Activated T-cell treated with anti-CD3 and anti-CD28 coated beads, Interleukin-2, amount 50 U/mL, for 24 hours (primary cell): ENCODE results near the gene RMND1.
"Not testable (repeated sequence)": the region's sequence is repeated elsewhere in the genome, so short reads cannot be mapped to it uniquely, and the experiment has no call there.

Experiments
- DNase-seq: peaks from one replicate; pipeline ENCODE4 v3.0.0-alpha.2; 2020
- H3K27ac Mint-ChIP-seq: 2 replicates; pipeline ENCODE4 v1.8.0; 2020; ENCODE audit warnings: mild to moderate bottlenecking, mixed read lengths
- H3K27me3 Mint-ChIP-seq: 2 replicates; pipeline ENCODE4 v1.8.0; 2020; ENCODE audit warnings: mixed read lengths
- H3K36me3 Mint-ChIP-seq: 2 replicates; pipeline ENCODE4 v1.8.0; 2020; ENCODE audit warnings: low read depth, mixed read lengths
- H3K4me1 Mint-ChIP-seq: 2 replicates; pipeline ENCODE4 v1.8.0; 2020; ENCODE audit warnings: low read depth, mixed read lengths
- H3K4me3 Mint-ChIP-seq: 2 replicates; pipeline ENCODE4 v1.8.0; 2020; ENCODE audit warnings: mild to moderate bottlenecking, moderate library complexity, mixed read lengths
- H3K9me3 Mint-ChIP-seq: 2 replicates; pipeline ENCODE4 v1.8.0; 2020; ENCODE audit warnings: mixed read lengths

RMND1 gene

DNA sequence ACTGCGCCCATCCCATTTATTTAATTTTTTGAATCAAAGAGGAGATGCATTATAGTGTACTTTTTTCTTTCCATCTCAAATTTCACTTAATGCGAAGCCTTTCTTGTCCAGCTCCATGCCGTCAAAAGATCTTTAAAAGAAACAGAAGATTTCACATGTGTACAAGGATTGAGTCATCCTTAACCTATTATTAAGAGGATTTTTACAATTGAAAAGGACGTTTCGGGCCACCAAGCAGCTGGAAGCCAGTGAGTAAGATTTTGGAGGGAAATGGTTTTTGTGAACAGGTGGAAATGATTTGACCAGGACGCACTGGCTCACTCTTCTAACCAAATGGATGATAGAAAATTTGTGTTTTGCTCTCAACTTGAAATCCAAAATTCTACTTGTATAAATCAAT, 26.7 kb upstream of the RMND1 start:
- no peak for DNase-seq
- H3K9me3 Mint-ChIP-seq = no peaks in the 10 kb centered on the region
- no peaks in the 10 kb centered on the region for H3K27me3 Mint-ChIP-seq
- peaks cover 24% of the 10 kb centered on the region for H3K4me1 Mint-ChIP-seq
- no peak overlapping the region for H3K4me3 Mint-ChIP-seq
- H3K36me3 Mint-ChIP-seq = no peaks in the 10 kb centered on the region
- no peak overlapping the region for H3K27ac Mint-ChIP-seq

- H3K36me3 Mint-ChIP-seq = no peaks in the 10 kb centered on the region
These were observed 25.8 kb upstream of the RMND1 start for GRCh38 chr6:151477726-151478125.

GRCh38 chr6:151475653-151476523, 24.0 kb upstream of the RMND1 start:
- Mint-ChIP-seq H3K4me1 (peaks cover 7% of the 10 kb centered on the region), H3K27me3 (no peaks in the 10 kb centered on the region), H3K36me3 (no peaks in the 10 kb centered on the region), H3K4me3 (no peak overlapping the region), H3K9me3 (no peaks in the 10 kb centered on the region), H3K27ac (no peak overlapping the region)
- no peak for DNase-seq

More at GRCh38 chr6:151477726-151478125, 25.8 kb upstream of the RMND1 start:
- DNase-seq = no peak
- Mint-ChIP-seq H3K27ac (no peak overlapping the region), H3K27me3 (no peaks in the 10 kb centered on the region), H3K4me1 (peaks cover 22% of the 10 kb centered on the region), H3K9me3 (no peaks in the 10 kb centered on the region), H3K4me3 (no peak overlapping the region)

- H3K27me3 Mint-ChIP-seq = no peaks in the 10 kb centered on the region
- H3K4me1 Mint-ChIP-seq = peaks cover 19% of the 10 kb centered on the region
- no peaks in the 10 kb centered on the region for H3K9me3 Mint-ChIP-seq
- H3K27ac Mint-ChIP-seq = no peak overlapping the region
- H3K36me3 Mint-ChIP-seq = peaks cover 71% of the 10 kb centered on the region
- DNase-seq = no peak
- H3K4me3 Mint-ChIP-seq = no peak overlapping the region
These were observed 12.8 kb upstream of the RMND1 start for GRCh38 chr6:151464702-151465101.

GRCh38 chr6:151461673-151462072, 9.7 kb upstream of the RMND1 start:
- no peak for DNase-seq
- Mint-ChIP-seq H3K27ac (no peak overlapping the region), H3K27me3 (no peaks in the 10 kb centered on the region), H3K36me3 (peaks cover 73% of the 10 kb centered on the region), H3K4me3 (no peak overlapping the region), H3K4me1 (peaks cover 14% of the 10 kb centered on the region), H3K9me3 (no peaks in the 10 kb centered on the region)

- H3K36me3 Mint-ChIP-seq = peaks cover 52% of the 10 kb centered on the region
- not testable (repeated sequence) for DNase-seq
These were observed 3.9 kb upstream of the RMND1 start for GRCh38 chr6:151455751-151456398.

GRCh38 chr6:151452750-151453427, 963 bp upstream of the RMND1 start:
- H3K36me3 Mint-ChIP-seq = peaks cover 37% of the 10 kb centered on the region
- peak overlapping the region; percentile 91 for H3K27ac Mint-ChIP-seq
- H3K9me3 Mint-ChIP-seq = no peaks in the 10 kb centered on the region
- H3K4me3 Mint-ChIP-seq = peak overlapping the region; percentile 91
- DNase-seq = no peak
- H3K4me1 Mint-ChIP-seq = peaks cover 38% of the 10 kb centered on the region
- no peaks in the 10 kb centered on the region for H3K27me3 Mint-ChIP-seq

More at GRCh38 chr6:151455751-151456398, 3.9 kb upstream of the RMND1 start:
- H3K27me3 Mint-ChIP-seq, H3K9me3 Mint-ChIP-seq, H3K27ac Mint-ChIP-seq, H3K4me3 Mint-ChIP-seq: not testable (repeated sequence)
- peaks cover 28% of the 10 kb centered on the region for H3K4me1 Mint-ChIP-seq

GRCh38 chr6:151451417-151451949, 443 bp downstream of the RMND1 start:
- Mint-ChIP-seq H3K4me1 (peaks cover 40% of the 10 kb centered on the region), H3K9me3 (no peaks in the 10 kb centered on the region), H3K4me3 (peak overlapping the region; percentile 91), H3K27me3 (no peaks in the 10 kb centered on the region), H3K27ac (peak overlapping the region; percentile 91), H3K36me3 (peaks cover 34% of the 10 kb centered on the region)
- DNase-seq = no peak

DNA sequence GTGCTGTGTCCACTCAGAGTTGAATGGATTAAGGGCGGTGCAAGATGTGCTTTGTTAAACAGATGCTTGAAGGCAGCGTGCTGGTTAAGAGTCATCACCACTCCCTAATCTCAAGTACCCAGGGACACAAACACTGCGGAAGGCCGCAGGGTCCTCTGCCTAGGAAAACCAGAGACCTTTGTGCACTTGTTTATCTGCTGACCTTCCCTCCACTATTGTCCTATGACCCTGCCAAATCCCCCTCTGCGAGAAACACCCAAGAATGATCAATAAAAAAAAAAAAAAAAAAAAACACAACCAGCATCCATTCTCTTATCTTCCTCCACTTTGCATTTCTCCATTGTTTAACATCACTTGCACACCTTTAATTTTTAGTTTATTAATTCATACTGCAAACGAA, 998 bp downstream of the RMND1 start:
- H3K9me3 Mint-ChIP-seq, DNase-seq, H3K27me3 Mint-ChIP-seq: not testable (repeated sequence)
- H3K36me3 Mint-ChIP-seq = peaks cover 35% of the 10 kb centered on the region
- H3K4me1 Mint-ChIP-seq = peaks cover 40% of the 10 kb centered on the region
- H3K27ac Mint-ChIP-seq = peak overlapping the region; percentile 91
- peak overlapping the region; percentile 91 for H3K4me3 Mint-ChIP-seq

- Mint-ChIP-seq H3K4me1 (peaks cover 32% of the 10 kb centered on the region), H3K27ac (no peak overlapping the region)
These were observed 3.3 kb downstream of the RMND1 start for GRCh38 chr6:151448623-151449022.

DNA sequence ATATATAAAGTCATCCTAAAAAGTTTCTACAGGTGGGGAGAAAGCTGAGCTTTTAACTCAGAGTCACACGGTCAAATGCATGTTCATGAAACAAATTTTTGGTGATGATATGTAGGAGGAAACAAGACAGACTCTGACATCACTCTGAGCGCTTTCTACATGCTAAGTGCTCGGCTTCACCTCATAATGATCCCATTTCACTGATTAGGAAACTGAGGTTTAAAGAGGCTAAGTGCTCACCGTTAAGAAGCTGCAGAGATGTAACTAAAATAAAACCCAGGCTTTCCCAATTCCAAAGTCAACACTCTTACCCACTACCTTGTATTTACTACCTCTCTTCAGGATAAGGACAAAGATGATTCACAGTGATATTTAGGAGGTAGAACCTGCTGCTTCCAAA, 4.7 kb downstream of the RMND1 start:
- no peak for DNase-seq
- Mint-ChIP-seq H3K27ac (no peak overlapping the region), H3K4me3 (no peak overlapping the region), H3K9me3 (no peaks in the 10 kb centered on the region), H3K27me3 (no peaks in the 10 kb centered on the region), H3K4me1 (peaks cover 35% of the 10 kb centered on the region), H3K36me3 (peaks cover 59% of the 10 kb centered on the region)

More at GRCh38 chr6:151448623-151449022, 3.3 kb downstream of the RMND1 start:
- Mint-ChIP-seq H3K36me3 (peaks cover 52% of the 10 kb centered on the region), H3K9me3 (no peaks in the 10 kb centered on the region), H3K27me3 (no peaks in the 10 kb centered on the region), H3K4me3 (no peak overlapping the region)
- no peak for DNase-seq

DNA sequence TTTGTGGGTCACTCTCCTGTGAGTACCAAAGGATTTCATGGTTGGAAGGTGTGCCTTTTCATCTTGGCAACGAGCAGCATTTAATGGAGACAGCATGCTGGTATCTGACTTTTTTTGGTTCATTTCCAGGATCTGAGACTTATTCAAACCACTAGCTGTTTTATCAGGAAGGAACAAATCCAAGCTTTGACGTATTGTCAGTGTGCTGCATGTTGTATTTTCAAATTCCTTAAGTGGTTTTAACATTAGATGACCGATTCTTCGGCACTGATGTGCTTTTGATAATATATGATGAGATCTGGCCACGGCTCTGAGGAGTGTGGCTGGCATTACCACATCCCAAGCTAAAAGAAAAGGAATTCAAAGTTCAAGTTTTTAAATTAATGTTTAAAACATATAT, 6.4 kb downstream of the RMND1 start:
- peaks cover 37% of the 10 kb centered on the region for H3K4me1 Mint-ChIP-seq
- no peak overlapping the region for H3K27ac Mint-ChIP-seq
- peaks cover 59% of the 10 kb centered on the region for H3K36me3 Mint-ChIP-seq
- no peaks in the 10 kb centered on the region for H3K9me3 Mint-ChIP-seq
- no peak for DNase-seq
- H3K4me3 Mint-ChIP-seq = no peak overlapping the region
- H3K27me3 Mint-ChIP-seq = no peaks in the 10 kb centered on the region

DNA sequence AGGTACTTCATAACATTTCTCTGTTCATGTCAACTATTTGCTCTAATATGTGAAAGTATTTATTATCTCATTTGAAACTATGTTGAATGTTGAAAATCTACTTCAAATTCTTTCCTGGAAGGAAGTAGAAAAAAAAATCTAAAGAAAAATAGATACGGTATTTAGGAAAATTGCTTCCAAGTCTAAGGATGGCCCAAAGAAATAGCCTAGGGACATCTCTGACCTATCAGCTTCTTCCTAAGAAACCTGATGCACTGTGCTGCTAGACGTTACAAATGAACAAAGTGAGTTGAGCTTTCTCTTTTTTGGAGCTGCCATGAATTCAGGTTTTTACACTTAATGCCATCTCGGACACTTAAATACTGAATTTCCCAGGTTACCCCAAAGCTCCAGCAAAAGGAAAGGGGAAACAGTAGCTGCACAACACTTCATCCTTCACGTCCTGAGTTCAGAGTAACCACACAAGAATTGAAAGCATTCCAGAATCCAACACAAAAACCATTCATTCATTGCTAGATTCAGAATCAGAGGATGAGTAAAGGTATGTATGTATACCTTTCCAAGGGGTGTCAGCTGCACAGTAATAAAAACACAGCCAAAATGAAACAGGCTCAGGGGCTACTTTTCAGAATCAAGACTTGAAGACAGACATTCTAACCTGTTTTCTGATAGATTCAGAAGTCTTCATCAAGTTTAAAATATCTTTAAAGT, 7.9 kb downstream of the RMND1 start:
- no peak overlapping the region for H3K27ac Mint-ChIP-seq
- H3K9me3 Mint-ChIP-seq = no peaks in the 10 kb centered on the region
- no peak for DNase-seq
- H3K4me1 Mint-ChIP-seq = peaks cover 36% of the 10 kb centered on the region
- H3K4me3 Mint-ChIP-seq = no peak overlapping the region
- H3K36me3 Mint-ChIP-seq = peaks cover 62% of the 10 kb centered on the region
- no peaks in the 10 kb centered on the region for H3K27me3 Mint-ChIP-seq

DNA sequence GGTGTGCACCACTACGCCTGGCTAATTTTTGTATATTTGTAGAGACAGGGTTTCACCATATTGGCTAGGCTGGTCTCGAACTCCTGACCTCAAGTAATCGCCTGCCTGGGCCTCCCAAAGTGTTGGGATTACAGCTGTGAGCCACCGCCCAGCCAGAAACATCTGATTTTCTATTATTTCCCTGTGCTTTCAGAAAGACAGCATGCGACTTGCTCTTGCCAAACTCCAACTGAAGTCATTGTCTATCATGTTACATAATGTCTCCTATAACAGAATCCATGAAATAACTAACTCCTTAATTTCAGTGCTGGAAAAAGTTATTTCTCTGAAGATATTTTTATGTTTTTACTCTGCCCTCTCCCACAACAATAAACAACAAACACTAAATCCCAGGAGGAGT, 8.5 kb downstream of the RMND1 start:
- Mint-ChIP-seq H3K27me3 (no peaks in the 10 kb centered on the region), H3K9me3 (no peaks in the 10 kb centered on the region), H3K27ac (no peak overlapping the region), H3K36me3 (peaks cover 66% of the 10 kb centered on the region), H3K4me3 (no peak overlapping the region), H3K4me1 (peaks cover 35% of the 10 kb centered on the region)
- DNase-seq = no peak
